Astrocyte of the hippocampus (primary cell): ENCODE results near the gene SRXN1.
"Not testable (repeated sequence)": the region's sequence is repeated elsewhere in the genome, so short reads cannot be mapped to it uniquely, and the experiment has no call there.

ENCODE experiments used
- DNase-seq: peaks from one replicate; pipeline ENCODE4 v3.0.0; 2011; ENCODE audit warnings: low read depth, low spot score

SRXN1 gene

GRCh38 chr20:655726-656624 is 3.0 kb upstream of the SRXN1 start:
- no peak for DNase-seq

GRCh38 chr20:654417-654750 is 1.4 kb upstream of the SRXN1 start:
- DNase-seq = no peak

- no peak for DNase-seq
Observed at GRCh38 chr20:653590-654416, 803 bp upstream of the SRXN1 start.

GRCh38 chr20:652615-653109 is 338 bp downstream of the SRXN1 start:
- no peak for DNase-seq

- DNase-seq = no peak
Observed at GRCh38 chr20:651713-652614, 1.0 kb downstream of the SRXN1 start.

GRCh38 chr20:650954-651353 is 2.0 kb downstream of the SRXN1 start:
- DNase-seq = no peak

- DNase-seq = no peak
Observed at GRCh38 chr20:650281-650680, 2.7 kb downstream of the SRXN1 start.

- no peak for DNase-seq
Observed at GRCh38 chr20:647479-648019, 5.5 kb downstream of the SRXN1 start.

- DNase-seq = no peak
Observed at GRCh38 chr20:646868-647233, 6.1 kb downstream of the SRXN1 start.

GRCh38 chr20:646107-646867 is 6.7 kb downstream of the SRXN1 start:
- no peak for DNase-seq

GRCh38 chr20:645318-646106 is 7.5 kb downstream of the SRXN1 start:
- peak; percentile 85 for DNase-seq

GRCh38 chr20:644692-645317 is 8.2 kb downstream of the SRXN1 start:
- DNase-seq = no peak

GRCh38 chr20:642398-643174 is 10.4 kb downstream of the SRXN1 start:
- DNase-seq = peak; percentile 44

GRCh38 chr20:642013-642397 is 11.0 kb downstream of the SRXN1 start:
- DNase-seq = not testable (repeated sequence)

- DNase-seq = no peak
Observed at GRCh38 chr20:641516-641875, 11.5 kb downstream of the SRXN1 start.

- DNase-seq = no peak
Observed at GRCh38 chr20:640674-641515, 12.1 kb downstream of the SRXN1 start.

GRCh38 chr20:638579-638978 is 14.4 kb downstream of the SRXN1 start:
- DNase-seq = no peak

- DNase-seq = no peak
Observed at GRCh38 chr20:637559-637958, 15.4 kb downstream of the SRXN1 start.
